Omental fat pad (tissue), 4 donors: ENCODE data around the gene ENTPD2. TPM values are rescaled to one million over a fixed set of nuclear protein-coding genes. Genes with fewer than 3 reads are reported as not detected.

Experiments used
- ATAC-seq: fragments of 150-250 bp; one replicate; pipeline ENCODE4 v1.9.1; 2016; ENCODE audit warnings: mild to moderate bottlenecking, moderate library complexity; ENCODE audit not compliant: low FRiP score
- DNase-seq: peaks from one replicate; pipeline ENCODE4 v3.0.0-alpha.2; 2019; ENCODE audit warnings: low spot score
- CTCF ChIP-seq, 3 donors: fragments of 450-650 bp; IDR thresholded peaks; one replicate each; pipeline ENCODE4 v1.5.1; 2016 to 2017; ENCODE audit warnings: antibody characterized with exemption in 3 of 3, mild to moderate bottlenecking in 3 of 3, moderate library complexity in 2 of 3
- total RNA-seq, 4 donors: library from RNA; depleted of rRNA; stranded (reverse); fragments of >200 nt; gene quantifications; one replicate each; pipeline ENCODE4 v1.1.0, GENCODE V29; 2016

ENTPD2 gene
- total RNA-seq, 4 donors from 2014 or later: 0.25 to 0.72 (median 0.28) TPM; not detected in 1

- DNase-seq (no peak), ATAC-seq (no peak)
- TF ChIP-seq CTCF (IDR thresholded peaks at IDR 0.05): no peak
Measured at GRCh38 chr9:137048655-137049543, 5.0 kb downstream of the ENTPD2 start.

GRCh38 chr9:137046088-137046787, 7.6 kb downstream of the ENTPD2 start, which contains the start of gene NPDC1:
TSS of gene NPDC1 (minus strand) at chr9:137046177. CDS start at chr9:137045989, 188 bp downstream.
- TF ChIP-seq CTCF (IDR thresholded peaks at IDR 0.05): peak in 2 of 3 donors; percentile 6 to 20
- ATAC-seq (peak; percentile 53), DNase-seq (peak; percentile 71)

GRCh38 chr9:137045294-137046087, 8.4 kb downstream of the ENTPD2 start:
- ATAC-seq (peak; percentile 3), DNase-seq (no peak)
- TF ChIP-seq CTCF (IDR thresholded peaks at IDR 0.05): no peak

GRCh38 chr9:137044502-137045177, 9.2 kb downstream of the ENTPD2 start:
- no peak for TF ChIP-seq CTCF (IDR thresholded peaks at IDR 0.05)
- ATAC-seq (peak; percentile 15), DNase-seq (no peak)

- DNase-seq: no peak
- no peak for TF ChIP-seq CTCF (IDR thresholded peaks at IDR 0.05)
- no peak for ATAC-seq
Measured at GRCh38 chr9:137044037-137044436, 9.8 kb downstream of the ENTPD2 start.
